ENCODE results near the gene KTI12.
"Not testable (repeated sequence)": the region's sequence is repeated elsewhere in the genome, so short reads cannot be mapped to it uniquely, and the experiment has no call there.

The KTI12 gene

GRCh38 chr1:52055066-52055865 is 21.7 kb upstream of the KTI12 start, which contains the start of gene TXNDC12:
Gene TXNDC12, minus strand, starts transcription at chr1:52055191. Its CDS starts 95 bp downstream, at chr1:52055096.
- DNase-seq (ENCODE audit: low spot score): peak; percentile 89
- Histone ChIP-seq H3K4me3 (peak within 1 kb of the TSS; percentile 100), H3K27ac (peak within 1 kb of the TSS; percentile 89 to 98)
- no peak for TF ChIP-seq CTCF (IDR thresholded peaks at IDR 0.05)

GRCh38 chr1:52054496-52055065 is 21.0 kb upstream of the KTI12 start:
- Histone ChIP-seq H3K27ac (peak overlapping the region; percentile 89 to 98), H3K4me3 (peak overlapping the region; percentile 100)
- DNase-seq (ENCODE audit: low spot score): no peak
- TF ChIP-seq CTCF (IDR thresholded peaks at IDR 0.05): no peak

GRCh38 chr1:52053862-52054261 is 20.3 kb upstream of the KTI12 start:
- no peak for TF ChIP-seq CTCF (IDR thresholded peaks at IDR 0.05)
- Histone ChIP-seq H3K4me3 (peak overlapping the region; percentile 100), H3K27ac (no peak overlapping the region)
- no peak for DNase-seq (ENCODE audit: low spot score)

- not testable (repeated sequence) for DNase-seq (ENCODE audit: low spot score); H3K4me3 ChIP-seq; H3K27ac ChIP-seq
Measured at GRCh38 chr1:52049337-52049736, 15.7 kb upstream of the KTI12 start.

- H3K4me3 ChIP-seq; DNase-seq (ENCODE audit: low spot score); H3K27ac ChIP-seq: not testable (repeated sequence)
Measured at GRCh38 chr1:52045666-52046195, 12.1 kb upstream of the KTI12 start.

- Histone ChIP-seq H3K4me3 (no peak overlapping the region), H3K27ac (no peak overlapping the region)
- no peak for TF ChIP-seq CTCF (IDR thresholded peaks at IDR 0.05)
- DNase-seq (ENCODE audit: low spot score): no peak
Measured at GRCh38 chr1:52045236-52045635, 11.6 kb upstream of the KTI12 start.

- Histone ChIP-seq H3K4me3 (no peak overlapping the region), H3K27ac (no peak overlapping the region)
- no peak for TF ChIP-seq CTCF (IDR thresholded peaks at IDR 0.05)
- no peak for DNase-seq (ENCODE audit: low spot score)
Measured at GRCh38 chr1:52041551-52042185, 8.1 kb upstream of the KTI12 start.

All from coronary artery (tissue), 2 donors.